GM19397 (cell line): ENCODE data around the gene COL5A3.

ENCODE experiments used
- ATAC-seq: cut with Tn5 transposase; IDR thresholded peaks from one replicate; pipeline ENCODE4 v1.9.1; 2021; ENCODE audit warnings: mild to moderate bottlenecking, moderate library complexity; ENCODE audit not compliant: unreplicated experiment

The COL5A3 gene

GRCh38 chr19:10011974-10012373 lies 1.7 kb upstream of the COL5A3 start:
- no peak for ATAC-seq

GRCh38 chr19:10010939-10011338 lies 635 bp upstream of the COL5A3 start:
- ATAC-seq: no peak

- no peak for ATAC-seq
These were observed 535 bp downstream of the COL5A3 start for GRCh38 chr19:10009714-10010224.

- ATAC-seq: no peak
These were observed 2.0 kb downstream of the COL5A3 start for GRCh38 chr19:10008184-10008765.

GRCh38 chr19:10007371-10008183 lies 2.7 kb downstream of the COL5A3 start:
- no peak for ATAC-seq

- ATAC-seq: no peak
These were observed 3.5 kb downstream of the COL5A3 start for GRCh38 chr19:10006752-10007323.

GRCh38 chr19:10006335-10006708 lies 4.0 kb downstream of the COL5A3 start:
- no peak for ATAC-seq

- no peak for ATAC-seq
These were observed 4.5 kb downstream of the COL5A3 start for GRCh38 chr19:10005632-10006334.

- no peak for ATAC-seq
These were observed 5.7 kb downstream of the COL5A3 start for GRCh38 chr19:10004617-10005016.

- ATAC-seq: no peak
These were observed 7.0 kb downstream of the COL5A3 start for GRCh38 chr19:10003271-10003670.

- no peak for ATAC-seq
These were observed 8.4 kb downstream of the COL5A3 start for GRCh38 chr19:10001899-10002298.

GRCh38 chr19:10000171-10000826 lies 10.0 kb downstream of the COL5A3 start:
- no peak for ATAC-seq

GRCh38 chr19:9996541-9996940 lies 13.8 kb downstream of the COL5A3 start:
- no peak for ATAC-seq

GRCh38 chr19:9995999-9996398 lies 14.3 kb downstream of the COL5A3 start:
- ATAC-seq: no peak

- no peak for ATAC-seq
These were observed 15.2 kb downstream of the COL5A3 start for GRCh38 chr19:9995084-9995483.

- no peak for ATAC-seq
These were observed 18.7 kb downstream of the COL5A3 start for GRCh38 chr19:9991425-9992191.

- no peak for ATAC-seq
These were observed 20.8 kb downstream of the COL5A3 start for GRCh38 chr19:9989504-9989903.

GRCh38 chr19:9986787-9987281 lies 23.5 kb downstream of the COL5A3 start:
- no peak for ATAC-seq

- no peak for ATAC-seq
These were observed 28.7 kb downstream of the COL5A3 start for GRCh38 chr19:9981406-9982260.
